Astrocyte of the spinal cord (primary cell): ENCODE results near the gene RAB7B.
A peak's percentile ranks its signal among the peaks of the same experiment; 100 is the strongest.

Experiments
- DNase-seq: peaks from one replicate; pipeline ENCODE4 v3.0.0; 2011; ENCODE audit warnings: low read depth, low spot score
- H3K4me3 ChIP-seq: 2 replicates; pipeline ENCODE4 v1.5.1; 2011; ENCODE audit warnings: low read depth, mild to moderate bottlenecking, low read length, moderate library complexity
- CTCF ChIP-seq: IDR thresholded peaks from 2 replicates; pipeline ENCODE4 v1.5.1; 2012; ENCODE audit warnings: low read depth, mild to moderate bottlenecking, low read length, inconsistent platforms
- in situ Hi-C: cut with HindIII; loops from 2 replicates; pipeline ENCODE4 v1.10.0; 2017; ENCODE audit warnings: low sequenced_read_pairs

RAB7B gene

GRCh38 chr1:205955499-205955898 is 47.7 kb downstream of the RAB7B start:
- TF ChIP-seq CTCF = no peak
- in situ Hi-C loops = no loop called here
- no peak for DNase-seq
- H3K4me3 ChIP-seq = no peak overlapping the region

- no peak for DNase-seq
- TF ChIP-seq CTCF = no peak
- H3K4me3 ChIP-seq = no peak overlapping the region
- in situ Hi-C loops = no loop called here
Measured at GRCh38 chr1:205954819-205955404, 48.3 kb downstream of the RAB7B start.

- in situ Hi-C loops = no loop called here
- no peak for DNase-seq
- no peak for TF ChIP-seq CTCF
- no peak overlapping the region for H3K4me3 ChIP-seq
Measured at GRCh38 chr1:205951746-205952145, 51.4 kb downstream of the RAB7B start.

- in situ Hi-C loops = no loop called here
- DNase-seq = peak; percentile 26
- no peak for TF ChIP-seq CTCF
- no peak overlapping the region for H3K4me3 ChIP-seq
Measured at GRCh38 chr1:205950826-205951549, 52.2 kb downstream of the RAB7B start.

- H3K4me3 ChIP-seq = no peak overlapping the region
- DNase-seq = peak; percentile 65
- in situ Hi-C loops = no loop called here
- TF ChIP-seq CTCF = no peak
Measured at GRCh38 chr1:205950280-205950679, 52.9 kb downstream of the RAB7B start.

GRCh38 chr1:205949753-205950152 is 53.4 kb downstream of the RAB7B start:
- no peak for TF ChIP-seq CTCF
- DNase-seq = no peak
- H3K4me3 ChIP-seq = no peak overlapping the region
- in situ Hi-C loops = no loop called here
